ENCODE measurements around the gene SH3TC2.

The SH3TC2 gene

GRCh38 chr5:149007174-149007573 lies 55.7 kb downstream of the SH3TC2 start:
- intact Hi-C loops (cut with DNase I), result no loop called here
- no peak for DNase-seq

- intact Hi-C loops (cut with DNase I), result no loop called here
Observed at GRCh38 chr5:149006426-149006825, 56.4 kb downstream of the SH3TC2 start.

GRCh38 chr5:149005077-149005892 lies 57.6 kb downstream of the SH3TC2 start:
- intact Hi-C loops (cut with DNase I), result no loop called here
- no peak for DNase-seq

More at GRCh38 chr5:149006426-149006825, 56.4 kb downstream of the SH3TC2 start:
- DNase-seq, result no peak

GRCh38 chr5:149004559-149004958 lies 58.3 kb downstream of the SH3TC2 start:
- intact Hi-C loops (cut with DNase I), result no loop called here
- no peak for DNase-seq

DNA sequence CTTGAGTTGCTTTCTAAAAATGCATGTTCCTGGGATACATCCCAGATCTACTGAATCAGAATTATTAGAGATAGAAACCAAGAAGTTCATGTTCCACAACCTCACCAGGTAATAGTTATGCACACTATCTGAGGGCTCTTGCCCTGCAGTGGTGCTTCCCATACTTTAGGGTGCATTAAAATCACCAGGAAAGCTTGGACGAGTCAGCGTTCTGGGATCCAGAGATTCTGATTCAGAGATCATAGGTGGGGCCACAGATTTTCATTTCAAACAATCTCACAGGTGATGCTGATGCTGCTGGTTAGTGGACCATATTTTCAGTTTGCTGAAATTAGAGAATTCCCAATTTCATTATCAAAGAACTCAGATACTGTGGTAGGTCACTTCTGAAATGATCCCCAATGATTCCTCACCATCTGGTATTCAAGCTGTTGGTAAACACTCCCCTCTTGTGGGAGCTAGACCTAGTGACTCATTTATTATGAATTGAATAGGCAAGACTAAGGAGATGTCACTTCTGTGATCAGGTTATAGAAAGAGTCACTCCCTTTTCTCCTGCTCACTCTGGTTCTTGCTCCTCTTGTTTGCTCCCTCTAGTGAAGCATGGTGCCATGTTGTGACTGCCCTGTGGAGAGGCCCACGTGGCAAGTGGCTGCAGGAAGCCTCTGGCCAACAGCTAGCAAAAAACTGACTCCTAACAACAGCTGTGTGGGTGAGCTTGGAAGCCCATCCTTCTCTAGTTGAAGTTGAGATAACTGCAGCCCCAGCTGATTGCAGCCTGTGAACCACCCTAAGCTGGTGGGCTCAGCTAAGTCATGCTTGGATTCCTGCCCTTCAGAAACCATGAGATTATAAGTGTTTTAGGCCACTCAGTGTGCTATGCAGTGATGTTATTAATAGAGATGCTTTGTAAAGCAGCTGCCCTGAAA lies 59.8 kb downstream of the SH3TC2 start:
- intact Hi-C loops (cut with DNase I), result no loop called here
- DNase-seq, result no peak

GRCh38 chr5:149002053-149002452 lies 60.8 kb downstream of the SH3TC2 start:
- intact Hi-C loops (cut with DNase I), result no loop called here
- DNase-seq, result no peak

DNA sequence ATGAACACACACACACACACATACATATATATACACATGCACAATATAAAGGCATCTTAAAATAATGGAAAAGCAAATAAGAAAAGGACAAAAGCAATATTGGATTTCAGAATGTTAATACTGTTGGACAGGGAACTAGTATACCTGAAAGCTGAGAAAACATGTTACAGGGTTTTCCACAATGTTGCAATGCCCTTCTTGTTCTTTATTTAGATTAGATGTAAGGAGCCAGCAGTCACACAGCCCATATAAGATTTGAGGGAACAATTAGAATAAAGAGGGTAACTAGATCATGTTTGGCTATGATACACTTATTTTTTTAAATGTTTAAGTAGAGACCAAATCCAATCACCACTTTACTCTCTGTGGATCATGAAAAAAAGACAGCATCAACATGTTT lies 61.7 kb downstream of the SH3TC2 start:
- no peak for DNase-seq
- intact Hi-C loops (cut with DNase I), result no loop called here

DNA sequence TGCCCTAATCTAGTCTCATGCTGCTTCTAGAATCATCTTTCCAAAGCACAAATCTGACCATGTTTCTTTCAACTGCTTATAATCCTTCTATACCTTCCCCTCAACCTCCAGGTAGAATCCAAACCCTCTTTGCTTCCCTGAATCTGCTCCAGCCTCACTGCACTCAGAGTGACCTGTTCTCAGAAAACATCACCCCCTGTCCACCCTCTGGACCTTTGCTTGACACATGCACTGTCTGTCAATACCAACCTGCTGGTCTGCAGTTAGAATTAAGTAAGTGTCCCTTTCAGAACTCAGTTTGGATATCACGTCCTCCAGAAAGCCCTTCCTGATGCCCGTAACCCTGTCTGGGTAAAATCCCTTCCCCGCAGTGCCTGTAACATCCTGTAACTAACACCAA lies 63.1 kb downstream of the SH3TC2 start:
- intact Hi-C loops (cut with DNase I), result no loop called here
- no peak for DNase-seq

DNA sequence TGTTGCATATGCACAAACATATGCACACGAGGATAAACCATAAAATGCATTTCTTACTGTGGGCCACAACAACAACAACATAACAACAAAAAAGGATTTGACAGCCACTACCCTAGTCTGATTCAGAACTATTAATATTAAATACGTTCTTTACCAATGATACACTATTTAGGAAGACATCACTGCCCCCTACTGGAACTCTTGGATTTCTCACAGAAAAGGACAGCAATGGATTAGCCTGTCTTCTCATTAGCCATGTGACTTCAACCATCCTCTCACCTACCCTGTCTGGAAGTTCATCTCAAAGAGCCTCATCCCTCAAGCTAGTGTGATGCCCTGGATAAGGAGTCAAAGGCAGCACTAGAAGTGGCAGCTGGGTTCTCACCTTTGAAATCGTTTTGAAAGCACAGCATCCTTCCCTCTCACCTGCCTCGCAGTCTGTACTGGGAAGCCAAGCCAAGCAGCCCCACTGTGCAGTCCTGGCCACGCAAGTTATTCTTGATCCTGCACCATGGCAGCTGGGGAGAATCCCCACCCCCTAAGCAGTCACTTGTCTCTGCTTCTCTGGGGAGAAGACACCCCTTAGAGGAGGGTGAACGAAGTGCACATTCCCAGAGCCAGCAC lies 64.6 kb downstream of the SH3TC2 start:
- intact Hi-C loops (cut with DNase I), result no loop called here
- DNase-seq, result peak in 16 of 42 donors; percentile 10 to 76 (median 34)

- peak in 2 of 42 donors; percentile 12 to 39 for DNase-seq
- intact Hi-C loops (cut with DNase I), result no loop called here
Observed at GRCh38 chr5:148996270-148996669, 66.6 kb downstream of the SH3TC2 start.

GRCh38 chr5:148995791-148996190 lies 67.1 kb downstream of the SH3TC2 start:
- intact Hi-C loops (cut with DNase I), result no loop called here
- no peak for DNase-seq

GRCh38 chr5:148993283-148993936 lies 69.5 kb downstream of the SH3TC2 start:
- DNase-seq, result no peak
- intact Hi-C loops (cut with DNase I), result no loop called here

- intact Hi-C loops (cut with DNase I), result no loop called here
- no peak for DNase-seq
Observed at GRCh38 chr5:148992265-148992664, 70.6 kb downstream of the SH3TC2 start.

DNA sequence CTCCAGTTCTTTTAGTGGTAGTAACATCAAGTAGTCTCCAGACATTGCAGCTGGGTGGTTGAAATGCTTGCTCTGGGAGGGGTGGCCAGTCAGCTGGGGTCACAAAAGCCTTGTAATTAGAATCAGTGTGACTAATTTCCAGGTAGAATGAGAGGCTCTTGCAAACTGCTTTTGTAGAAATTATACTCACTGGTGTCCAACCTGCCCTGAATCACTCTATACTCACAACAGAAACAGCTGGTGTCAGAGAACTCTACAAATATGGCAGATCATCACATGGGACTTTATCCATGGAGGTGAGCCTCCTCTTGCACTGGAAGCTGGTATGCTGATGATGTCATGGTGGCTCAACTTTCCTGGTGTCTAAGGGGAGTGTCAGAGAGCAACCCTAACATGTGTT lies 71.3 kb downstream of the SH3TC2 start:
- DNase-seq, result no peak
- intact Hi-C loops (cut with DNase I), result no loop called here

DNA sequence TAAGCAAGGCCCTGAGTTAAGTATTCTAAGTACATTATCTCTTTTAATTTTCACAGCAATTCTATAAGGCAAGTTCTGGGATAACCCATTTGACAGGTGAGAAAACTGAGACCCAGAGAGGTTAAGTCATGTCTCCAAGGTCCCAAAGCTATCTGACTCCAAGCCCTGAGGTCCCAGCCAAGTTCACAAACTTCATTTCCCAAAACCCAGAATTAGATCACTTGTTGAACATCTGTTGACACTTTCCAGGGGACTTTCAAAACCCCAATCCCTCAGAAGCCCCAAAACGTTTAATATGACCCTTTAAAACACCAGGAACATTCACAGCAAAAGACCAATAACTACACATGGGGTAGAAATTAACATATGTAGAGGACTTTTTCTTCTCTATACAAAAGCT lies 72.0 kb downstream of the SH3TC2 start:
- intact Hi-C loops (cut with DNase I), result no loop called here
- no peak for DNase-seq

- intact Hi-C loops (cut with DNase I), result no loop called here
- DNase-seq, result no peak
Observed at GRCh38 chr5:148989567-148989966, 73.3 kb downstream of the SH3TC2 start.

- intact Hi-C loops (cut with DNase I), result no loop called here
- no peak for DNase-seq
Observed at GRCh38 chr5:148988328-148988727, 74.5 kb downstream of the SH3TC2 start.

DNA sequence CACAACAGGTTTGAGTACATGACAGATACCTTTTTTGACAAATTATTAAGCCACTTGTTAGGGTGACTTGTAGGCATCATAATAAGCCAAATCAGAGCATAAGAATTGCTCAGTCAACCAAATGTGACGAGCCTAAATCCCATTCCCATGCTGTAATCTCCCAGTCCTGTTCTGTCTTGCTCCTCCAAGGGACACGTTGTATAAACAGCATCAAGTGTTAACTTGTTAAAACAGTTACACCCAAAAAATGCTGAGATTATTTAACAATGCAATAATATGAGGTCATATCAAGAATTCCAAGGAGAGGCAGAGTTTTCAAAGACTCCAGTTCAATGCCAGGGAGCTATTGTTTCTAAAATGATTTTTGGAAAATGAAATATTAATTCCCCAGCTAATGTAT lies 76.2 kb downstream of the SH3TC2 start:
- no peak for DNase-seq
- intact Hi-C loops (cut with DNase I), result no loop called here

DNA sequence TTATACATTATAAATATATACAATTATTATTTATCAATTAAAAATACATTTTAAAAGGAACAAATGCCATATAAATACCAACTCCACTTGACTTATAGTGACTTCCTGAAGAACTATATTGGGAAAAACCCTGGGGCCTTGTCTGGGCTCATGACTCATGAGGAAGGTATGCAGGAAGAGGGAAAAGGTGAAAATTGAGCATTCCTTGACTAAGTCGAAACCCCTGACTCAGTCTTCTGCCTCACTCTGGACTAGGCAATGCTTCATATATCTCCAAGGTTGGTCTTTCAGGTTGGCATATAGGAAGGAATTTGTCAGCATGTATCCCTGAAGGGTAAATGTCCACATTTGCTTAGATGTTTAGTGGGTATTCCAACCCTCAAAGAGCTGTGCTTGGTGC lies 78.5 kb downstream of the SH3TC2 start:
- intact Hi-C loops (cut with DNase I), result no loop called here
- DNase-seq, result no peak
